GM12874 (cell line): Measurements from ENCODE around the gene VENTX.

Experiments used
- TF ChIP-seq, protein P1 (sequence below): IDR thresholded peaks from 2 replicates; pipeline ENCODE4 v1.5.1; 2011; ENCODE audit warnings: low read depth, mild to moderate bottlenecking, control low read depth, low read length, moderate library complexity; ENCODE audit not compliant: insufficient read depth

Gene VENTX

DNA sequence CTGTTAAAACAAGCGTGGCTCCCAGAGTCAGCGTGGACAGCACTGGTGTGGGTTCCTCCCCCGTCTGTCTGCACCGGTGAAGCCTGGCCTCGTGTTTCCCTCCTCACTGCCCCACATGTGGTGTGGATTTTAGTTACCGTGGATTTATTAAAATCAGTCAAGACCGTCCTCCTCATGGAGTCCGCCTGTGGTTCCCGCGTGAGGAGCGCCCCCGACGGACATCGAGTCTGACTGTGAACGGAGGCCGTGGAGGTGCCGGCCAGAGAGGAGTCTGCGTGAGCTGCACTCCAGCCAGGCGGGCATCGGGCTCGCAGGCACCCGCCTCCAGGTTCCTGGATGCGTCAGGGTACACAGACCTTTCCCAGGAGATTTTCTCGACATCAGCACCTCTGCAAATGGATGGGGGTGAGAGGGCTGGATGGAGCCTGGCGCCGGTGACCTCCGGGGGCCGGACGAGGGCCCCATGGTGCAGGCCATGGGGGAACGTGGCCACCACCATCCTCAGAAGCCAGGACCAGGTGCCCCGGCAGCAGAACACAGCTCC lies 33.9 kb upstream of the VENTX start:
- TF ChIP-seq, protein P1, sequence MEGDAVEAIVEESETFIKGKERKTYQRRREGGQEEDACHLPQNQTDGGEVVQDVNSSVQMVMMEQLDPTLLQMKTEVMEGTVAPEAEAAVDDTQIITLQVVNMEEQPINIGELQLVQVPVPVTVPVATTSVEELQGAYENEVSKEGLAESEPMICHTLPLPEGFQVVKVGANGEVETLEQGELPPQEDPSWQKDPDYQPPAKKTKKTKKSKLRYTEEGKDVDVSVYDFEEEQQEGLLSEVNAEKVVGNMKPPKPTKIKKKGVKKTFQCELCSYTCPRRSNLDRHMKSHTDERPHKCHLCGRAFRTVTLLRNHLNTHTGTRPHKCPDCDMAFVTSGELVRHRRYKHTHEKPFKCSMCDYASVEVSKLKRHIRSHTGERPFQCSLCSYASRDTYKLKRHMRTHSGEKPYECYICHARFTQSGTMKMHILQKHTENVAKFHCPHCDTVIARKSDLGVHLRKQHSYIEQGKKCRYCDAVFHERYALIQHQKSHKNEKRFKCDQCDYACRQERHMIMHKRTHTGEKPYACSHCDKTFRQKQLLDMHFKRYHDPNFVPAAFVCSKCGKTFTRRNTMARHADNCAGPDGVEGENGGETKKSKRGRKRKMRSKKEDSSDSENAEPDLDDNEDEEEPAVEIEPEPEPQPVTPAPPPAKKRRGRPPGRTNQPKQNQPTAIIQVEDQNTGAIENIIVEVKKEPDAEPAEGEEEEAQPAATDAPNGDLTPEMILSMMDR: no peak

DNA sequence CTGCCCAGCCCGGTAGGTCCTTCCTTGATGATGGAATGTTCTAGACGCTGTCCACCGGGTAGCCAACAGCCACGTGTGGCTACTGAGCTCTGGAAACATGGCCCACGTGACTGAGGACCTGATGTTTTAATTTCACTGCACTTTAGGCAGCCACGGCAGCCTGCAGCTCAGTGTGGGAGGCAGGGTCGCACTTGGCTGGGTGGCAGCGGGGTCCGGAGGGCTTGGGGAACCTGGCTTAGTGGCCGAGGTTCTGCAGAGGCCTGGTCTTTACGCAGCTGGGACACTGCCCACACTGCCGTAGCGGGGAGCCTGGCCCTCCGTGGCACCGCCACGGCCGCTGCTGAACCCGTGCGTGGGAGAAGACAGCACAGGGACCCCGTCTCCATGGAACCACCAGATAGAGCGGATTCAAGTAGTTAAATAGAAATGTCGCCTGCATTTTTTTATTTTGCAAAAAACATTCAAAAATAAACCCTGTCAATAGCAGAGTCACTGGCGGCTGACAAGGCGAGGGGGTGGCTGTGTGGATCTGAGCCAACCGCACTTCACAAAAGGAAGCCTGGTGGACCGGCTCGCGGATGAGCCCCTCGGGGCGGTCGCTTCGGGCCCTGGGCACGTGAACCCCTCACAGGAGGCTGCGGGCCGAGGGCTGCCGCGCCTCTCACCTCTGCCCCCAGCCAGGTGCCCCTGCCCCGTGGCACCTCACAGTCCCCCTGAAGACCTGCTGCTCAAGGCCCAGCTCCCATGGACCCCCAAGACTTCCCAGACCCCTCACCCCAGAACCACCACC lies 33.2 kb upstream of the VENTX start:
- TF ChIP-seq, protein P1: no peak

DNA sequence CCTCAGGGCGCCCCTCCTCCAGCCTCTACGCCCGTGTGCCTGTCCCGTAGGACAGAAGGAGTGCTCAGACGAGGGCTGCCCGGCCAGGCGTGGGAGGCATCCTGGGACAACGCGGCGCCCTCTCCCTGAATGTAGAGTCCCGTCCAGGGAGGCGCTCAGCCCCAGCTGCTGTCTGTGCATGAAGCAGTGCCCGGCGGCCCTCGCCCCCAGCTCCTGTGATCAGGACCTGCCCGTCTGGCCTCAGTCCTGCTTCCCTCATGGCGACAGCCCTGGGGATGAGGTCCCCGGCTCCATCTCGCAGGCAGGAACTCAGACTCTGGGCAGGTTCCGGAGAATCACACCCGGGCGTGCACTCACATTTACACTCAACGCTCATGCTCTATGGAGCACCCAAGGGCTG lies 32.5 kb upstream of the VENTX start:
- TF ChIP-seq, protein P1: no peak

DNA sequence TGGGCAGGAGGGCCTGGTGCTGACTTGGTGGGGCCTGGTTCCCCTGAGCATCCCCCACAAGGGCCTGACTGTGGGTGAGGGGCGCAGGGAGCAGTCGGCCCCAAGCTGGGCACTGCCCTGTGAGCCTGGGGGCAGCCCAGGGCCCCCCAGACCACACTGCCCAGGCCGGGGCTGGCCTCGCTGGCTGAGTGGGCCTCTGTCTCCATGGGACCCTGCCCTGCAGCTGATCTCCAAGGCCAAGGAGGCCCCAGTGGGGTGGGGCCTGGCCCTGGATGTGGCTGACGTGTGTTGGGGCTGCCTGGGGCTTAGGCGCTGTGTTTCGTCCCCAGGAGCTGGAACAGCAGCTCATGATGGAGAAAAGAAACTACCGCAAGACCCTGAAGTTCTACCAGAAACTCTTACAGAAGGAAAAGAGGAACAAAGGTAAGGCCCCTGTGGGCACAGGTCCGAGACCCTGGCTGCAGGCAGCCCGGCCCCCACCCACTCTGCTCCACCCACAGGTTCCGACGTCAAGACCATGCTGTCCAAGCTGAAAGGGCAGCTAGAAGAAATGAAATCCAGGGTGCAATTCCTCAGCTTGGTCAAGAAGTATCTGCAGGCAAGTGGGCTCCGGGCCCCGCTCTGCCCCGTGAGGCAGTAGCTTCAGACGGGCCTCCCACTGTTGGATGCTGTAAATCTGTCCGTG lies 31.2 kb upstream of the VENTX start:
- TF ChIP-seq, protein P1: no peak

DNA sequence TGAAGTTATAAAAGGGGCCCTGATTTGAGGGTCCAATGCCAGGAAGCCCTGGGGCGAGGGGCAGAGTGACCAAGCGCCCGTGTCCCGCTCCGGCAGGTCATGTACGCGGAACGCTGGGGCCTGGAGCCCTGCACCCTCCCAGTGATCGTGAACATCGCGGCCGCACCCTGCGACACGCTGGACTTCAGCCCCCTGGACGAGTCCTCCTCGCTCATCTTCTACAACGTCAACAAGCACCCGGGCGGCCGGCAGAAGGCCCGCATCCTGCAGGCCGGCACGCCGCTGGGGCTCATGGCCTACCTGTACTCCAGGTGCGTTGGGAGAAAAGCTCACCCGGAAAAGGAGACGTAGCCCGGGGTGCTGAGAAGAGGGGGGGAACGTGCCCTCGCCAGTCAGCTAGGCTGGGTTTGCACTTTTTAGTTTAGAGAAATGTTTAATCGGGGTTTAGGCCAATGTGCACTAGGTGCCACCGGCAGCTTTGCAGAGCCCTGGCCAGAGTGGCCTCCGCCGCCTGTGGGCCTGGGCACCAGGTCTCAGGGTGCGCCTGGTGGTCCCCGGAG lies 30.5 kb upstream of the VENTX start:
- TF ChIP-seq, protein P1: no peak

DNA sequence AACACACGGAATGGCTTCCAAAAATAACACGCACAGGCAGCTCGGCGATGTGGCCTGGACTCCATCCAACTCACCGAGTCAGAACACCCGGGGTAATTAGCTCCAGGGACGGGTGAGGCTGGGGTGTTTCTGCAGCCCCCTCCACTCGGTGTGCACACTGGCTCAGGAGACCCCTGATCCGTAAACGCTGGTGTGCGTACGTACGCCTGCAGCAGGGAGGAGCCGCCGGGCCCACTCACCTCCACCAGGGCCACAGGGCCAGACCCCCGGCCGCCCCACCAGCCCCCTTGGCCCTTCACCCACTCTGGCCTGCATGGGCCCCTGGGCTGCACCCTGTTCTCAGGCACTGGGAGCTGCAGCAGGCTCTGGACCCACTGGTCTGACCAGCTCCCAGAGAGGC lies 30.0 kb upstream of the VENTX start:
- TF ChIP-seq, protein P1: no peak

DNA sequence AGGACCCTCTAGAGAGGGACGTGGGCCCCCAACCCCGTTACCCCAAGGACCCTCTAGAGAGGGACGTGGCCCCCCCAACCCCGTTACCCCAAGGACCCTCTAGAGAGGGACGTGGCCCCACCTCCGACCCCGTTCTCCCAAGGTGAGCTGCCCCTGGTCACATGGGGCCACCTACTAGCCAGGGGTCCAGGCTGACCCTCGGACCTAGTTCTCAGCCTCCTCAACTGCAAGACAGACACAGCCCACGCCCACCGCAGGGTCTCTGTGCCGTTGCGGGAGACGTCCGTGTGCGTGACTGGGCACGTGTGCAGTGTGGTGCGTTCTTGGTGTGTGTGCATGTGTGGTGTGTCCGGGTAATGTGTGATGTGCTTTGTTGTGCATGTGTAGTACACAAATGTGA lies 29.2 kb upstream of the VENTX start:
- TF ChIP-seq, protein P1: no peak
